ENCODE measurements around the gene THAP10.

THAP10 gene

DNA sequence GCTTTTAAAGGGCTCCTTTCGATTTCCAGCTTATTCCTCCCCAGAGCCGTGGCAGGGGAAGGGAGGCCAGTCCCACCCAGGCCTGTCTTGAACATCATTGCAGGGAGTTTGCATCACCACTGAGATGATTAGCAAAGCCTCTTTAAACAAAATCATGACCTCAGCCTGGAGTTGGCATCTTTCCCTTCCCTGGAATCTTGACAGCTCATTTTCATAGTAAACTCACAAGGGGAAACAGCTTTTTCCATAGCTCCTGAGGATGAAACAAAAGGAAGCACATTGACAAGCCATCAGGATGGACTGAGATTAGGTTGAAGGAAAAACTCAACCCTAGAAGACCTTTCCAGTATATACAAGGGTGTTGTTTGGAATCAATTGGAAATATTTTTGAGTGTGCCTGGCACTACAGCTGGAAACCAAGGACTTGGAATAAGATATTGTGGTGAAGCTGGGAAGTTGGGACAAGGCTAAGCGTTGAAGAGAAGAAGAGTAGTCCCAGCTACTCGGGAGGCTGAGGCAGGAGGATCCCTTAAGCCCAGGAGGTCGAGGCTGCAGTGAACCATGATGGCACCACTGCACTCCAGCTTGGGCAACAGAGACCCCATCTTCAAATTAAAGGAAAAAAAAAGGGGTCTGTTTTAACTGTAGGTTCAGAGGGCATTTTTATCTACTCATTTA lies 35.2 kb downstream of the THAP10 start (continued):
- TF ChIP-seq ZSCAN23 (tag by site-specific recombination; IDR thresholded peaks at IDR 0.05) (no peak), ZNF558 (tag by site-specific recombination; IDR thresholded peaks at IDR 0.05) (peak; percentile 66; the same call in 1 of the 2 replicates), ZNF660 (tag by site-specific recombination; IDR thresholded peaks at IDR 0.05) (peak; percentile 97), ZNF548 (tag by site-specific recombination; IDR thresholded peaks at IDR 0.05) (0 out of 2 replicates have a peak, but pooled peaks have one; percentile 30), GLIS2 (tag by site-specific recombination; IDR thresholded peaks at IDR 0.05) (peak; percentile 35; the same call in 1 of the 2 replicates), ZNF2 (tag by site-specific recombination; IDR thresholded peaks at IDR 0.05) (peak; percentile 36; the same call in 1 of the 2 replicates), KLF8 (tag by site-specific recombination; IDR thresholded peaks at IDR 0.05) (peak; percentile 76), ZNF221 (tag by site-specific recombination; IDR thresholded peaks at IDR 0.05; ENCODE audit: borderline replicate concordance) (no peak), ZNF274 (IDR thresholded peaks at IDR 0.05; ENCODE audit: low read length) (no peak), ZNF274 (tag by site-specific recombination; IDR thresholded peaks at IDR 0.05; ENCODE audit: borderline replicate concordance) (no peak), KLF10 (tag by site-specific recombination; IDR thresholded peaks at IDR 0.05) (peak; percentile 64), ZNF830 (tag by site-specific recombination; IDR thresholded peaks at IDR 0.05; ENCODE audit: low read depth) (no peak), GLI4 (tag by site-specific recombination; IDR thresholded peaks at IDR 0.05) (no peak), ZNF10 (tag by site-specific recombination; IDR thresholded peaks at IDR 0.05) (no peak), PRDM6 (tag by site-specific recombination; IDR thresholded peaks at IDR 0.05) (peak; percentile 96)
- TF ChIP-seq, protein P1, sequence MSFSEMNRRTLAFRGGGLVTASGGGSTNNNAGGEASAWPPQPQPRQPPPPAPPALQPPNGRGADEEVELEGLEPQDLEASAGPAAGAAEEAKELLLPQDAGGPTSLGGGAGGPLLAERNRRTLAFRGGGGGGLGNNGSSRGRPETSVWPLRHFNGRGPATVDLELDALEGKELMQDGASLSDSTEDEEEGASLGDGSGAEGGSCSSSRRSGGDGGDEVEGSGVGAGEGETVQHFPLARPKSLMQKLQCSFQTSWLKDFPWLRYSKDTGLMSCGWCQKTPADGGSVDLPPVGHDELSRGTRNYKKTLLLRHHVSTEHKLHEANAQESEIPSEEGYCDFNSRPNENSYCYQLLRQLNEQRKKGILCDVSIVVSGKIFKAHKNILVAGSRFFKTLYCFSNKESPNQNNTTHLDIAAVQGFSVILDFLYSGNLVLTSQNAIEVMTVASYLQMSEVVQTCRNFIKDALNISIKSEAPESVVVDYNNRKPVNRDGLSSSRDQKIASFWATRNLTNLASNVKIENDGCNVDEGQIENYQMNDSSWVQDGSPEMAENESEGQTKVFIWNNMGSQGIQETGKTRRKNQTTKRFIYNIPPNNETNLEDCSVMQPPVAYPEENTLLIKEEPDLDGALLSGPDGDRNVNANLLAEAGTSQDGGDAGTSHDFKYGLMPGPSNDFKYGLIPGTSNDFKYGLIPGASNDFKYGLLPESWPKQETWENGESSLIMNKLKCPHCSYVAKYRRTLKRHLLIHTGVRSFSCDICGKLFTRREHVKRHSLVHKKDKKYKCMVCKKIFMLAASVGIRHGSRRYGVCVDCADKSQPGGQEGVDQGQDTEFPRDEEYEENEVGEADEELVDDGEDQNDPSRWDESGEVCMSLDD (tag by site-specific recombination; IDR thresholded peaks at IDR 0.05), result no peak
- TF ChIP-seq, protein P2, sequence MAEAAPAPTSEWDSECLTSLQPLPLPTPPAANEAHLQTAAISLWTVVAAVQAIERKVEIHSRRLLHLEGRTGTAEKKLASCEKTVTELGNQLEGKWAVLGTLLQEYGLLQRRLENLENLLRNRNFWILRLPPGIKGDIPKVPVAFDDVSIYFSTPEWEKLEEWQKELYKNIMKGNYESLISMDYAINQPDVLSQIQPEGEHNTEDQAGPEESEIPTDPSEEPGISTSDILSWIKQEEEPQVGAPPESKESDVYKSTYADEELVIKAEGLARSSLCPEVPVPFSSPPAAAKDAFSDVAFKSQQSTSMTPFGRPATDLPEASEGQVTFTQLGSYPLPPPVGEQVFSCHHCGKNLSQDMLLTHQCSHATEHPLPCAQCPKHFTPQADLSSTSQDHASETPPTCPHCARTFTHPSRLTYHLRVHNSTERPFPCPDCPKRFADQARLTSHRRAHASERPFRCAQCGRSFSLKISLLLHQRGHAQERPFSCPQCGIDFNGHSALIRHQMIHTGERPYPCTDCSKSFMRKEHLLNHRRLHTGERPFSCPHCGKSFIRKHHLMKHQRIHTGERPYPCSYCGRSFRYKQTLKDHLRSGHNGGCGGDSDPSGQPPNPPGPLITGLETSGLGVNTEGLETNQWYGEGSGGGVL (tag by site-specific recombination; IDR thresholded peaks at IDR 0.05), result peak; percentile 68
- TF ChIP-seq, protein P3, sequence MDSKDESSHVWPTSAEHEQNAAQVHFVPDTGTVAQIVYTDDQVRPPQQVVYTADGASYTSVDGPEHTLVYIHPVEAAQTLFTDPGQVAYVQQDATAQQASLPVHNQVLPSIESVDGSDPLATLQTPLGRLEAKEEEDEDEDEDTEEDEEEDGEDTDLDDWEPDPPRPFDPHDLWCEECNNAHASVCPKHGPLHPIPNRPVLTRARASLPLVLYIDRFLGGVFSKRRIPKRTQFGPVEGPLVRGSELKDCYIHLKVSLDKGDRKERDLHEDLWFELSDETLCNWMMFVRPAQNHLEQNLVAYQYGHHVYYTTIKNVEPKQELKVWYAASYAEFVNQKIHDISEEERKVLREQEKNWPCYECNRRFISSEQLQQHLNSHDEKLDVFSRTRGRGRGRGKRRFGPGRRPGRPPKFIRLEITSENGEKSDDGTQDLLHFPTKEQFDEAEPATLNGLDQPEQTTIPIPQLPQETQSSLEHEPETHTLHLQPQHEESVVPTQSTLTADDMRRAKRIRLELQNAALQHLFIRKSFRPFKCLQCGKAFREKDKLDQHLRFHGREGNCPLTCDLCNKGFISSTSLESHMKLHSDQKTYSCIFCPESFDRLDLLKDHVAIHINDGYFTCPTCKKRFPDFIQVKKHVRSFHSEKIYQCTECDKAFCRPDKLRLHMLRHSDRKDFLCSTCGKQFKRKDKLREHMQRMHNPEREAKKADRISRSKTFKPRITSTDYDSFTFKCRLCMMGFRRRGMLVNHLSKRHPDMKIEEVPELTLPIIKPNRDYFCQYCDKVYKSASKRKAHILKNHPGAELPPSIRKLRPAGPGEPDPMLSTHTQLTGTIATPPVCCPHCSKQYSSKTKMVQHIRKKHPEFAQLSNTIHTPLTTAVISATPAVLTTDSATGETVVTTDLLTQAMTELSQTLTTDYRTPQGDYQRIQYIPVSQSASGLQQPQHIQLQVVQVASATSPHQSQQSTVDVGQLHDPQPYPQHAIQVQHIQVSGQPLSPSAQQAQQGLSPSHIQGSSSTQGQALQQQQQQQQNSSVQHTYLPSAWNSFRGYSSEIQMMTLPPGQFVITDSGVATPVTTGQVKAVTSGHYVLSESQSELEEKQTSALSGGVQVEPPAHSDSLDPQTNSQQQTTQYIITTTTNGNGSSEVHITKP (tag by site-specific recombination; IDR thresholded peaks at IDR 0.05), result 0 out of 2 replicates have a peak, but pooled peaks have one; percentile 14
